GM19372 (cell line): ENCODE results near the gene SENP8.

ENCODE experiments used
- ATAC-seq: cut with Tn5 transposase; IDR thresholded peaks from one replicate; pipeline ENCODE4 v1.9.1; 2021; ENCODE audit warnings: mild to moderate bottlenecking, low read depth, moderate library complexity; ENCODE audit not compliant: unreplicated experiment

The SENP8 gene

DNA sequence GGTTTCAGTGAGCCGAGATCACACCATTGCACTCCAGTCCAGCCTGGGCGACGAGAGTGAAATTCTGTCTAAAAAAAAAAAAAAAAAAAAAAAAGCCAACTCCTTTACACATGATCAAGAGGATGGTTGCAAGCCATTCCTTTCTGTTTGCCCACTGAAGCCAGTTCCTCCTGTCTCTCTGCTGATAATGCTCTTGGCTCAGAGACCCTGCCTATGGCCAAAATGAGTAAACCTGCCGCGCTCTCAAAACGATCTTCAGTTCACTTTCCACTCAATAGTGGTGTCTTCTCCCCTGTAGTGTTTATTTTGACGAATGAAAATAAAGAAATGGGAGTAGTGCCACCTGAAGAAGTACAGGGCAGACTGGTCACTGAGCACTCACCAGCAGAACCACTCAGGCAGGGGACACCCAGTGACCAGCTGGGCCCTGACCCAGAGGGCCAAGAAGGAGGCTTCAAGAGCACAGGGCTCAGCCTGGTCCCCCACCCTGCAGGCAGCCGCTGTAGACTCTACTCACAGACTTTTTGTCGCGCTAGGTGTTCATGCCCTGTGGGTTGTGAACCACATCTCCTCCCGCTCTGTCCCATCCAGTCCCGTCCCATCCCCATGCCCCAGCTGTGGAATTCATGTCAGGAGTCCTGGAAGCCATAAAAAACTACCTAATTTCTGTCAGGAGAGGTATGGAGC is 55.8 kb downstream of the SENP8 start:
- no peak for ATAC-seq

DNA sequence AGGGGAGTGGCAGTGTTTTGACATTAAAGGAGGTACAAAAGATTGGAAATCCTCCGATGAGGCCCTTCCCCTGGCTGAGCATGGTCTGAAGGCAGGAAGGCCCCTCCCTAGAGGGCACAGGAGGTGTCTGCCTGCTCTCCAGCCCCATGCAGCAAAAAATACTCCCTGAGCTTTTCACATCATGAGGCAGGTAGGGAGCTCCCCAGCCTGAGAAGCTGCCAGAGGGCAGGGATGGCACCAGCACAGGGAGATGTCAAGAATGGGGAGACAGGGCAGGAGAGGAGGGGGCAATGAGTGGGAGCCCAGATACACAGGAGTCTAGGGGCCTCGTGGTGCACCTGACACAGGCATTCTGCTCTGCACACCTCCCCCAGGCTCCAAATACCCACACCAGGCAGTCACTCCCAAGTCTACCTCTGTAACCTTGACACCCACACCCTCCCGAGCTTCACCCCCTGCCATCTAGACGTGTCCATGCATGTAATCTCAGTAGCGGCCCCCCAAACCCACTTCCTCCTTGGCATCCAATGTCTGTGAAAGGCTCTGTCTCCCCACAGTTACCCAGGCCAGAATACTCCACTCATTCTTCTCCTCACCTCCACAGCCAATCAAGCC is 56.5 kb downstream of the SENP8 start:
- no peak for ATAC-seq

DNA sequence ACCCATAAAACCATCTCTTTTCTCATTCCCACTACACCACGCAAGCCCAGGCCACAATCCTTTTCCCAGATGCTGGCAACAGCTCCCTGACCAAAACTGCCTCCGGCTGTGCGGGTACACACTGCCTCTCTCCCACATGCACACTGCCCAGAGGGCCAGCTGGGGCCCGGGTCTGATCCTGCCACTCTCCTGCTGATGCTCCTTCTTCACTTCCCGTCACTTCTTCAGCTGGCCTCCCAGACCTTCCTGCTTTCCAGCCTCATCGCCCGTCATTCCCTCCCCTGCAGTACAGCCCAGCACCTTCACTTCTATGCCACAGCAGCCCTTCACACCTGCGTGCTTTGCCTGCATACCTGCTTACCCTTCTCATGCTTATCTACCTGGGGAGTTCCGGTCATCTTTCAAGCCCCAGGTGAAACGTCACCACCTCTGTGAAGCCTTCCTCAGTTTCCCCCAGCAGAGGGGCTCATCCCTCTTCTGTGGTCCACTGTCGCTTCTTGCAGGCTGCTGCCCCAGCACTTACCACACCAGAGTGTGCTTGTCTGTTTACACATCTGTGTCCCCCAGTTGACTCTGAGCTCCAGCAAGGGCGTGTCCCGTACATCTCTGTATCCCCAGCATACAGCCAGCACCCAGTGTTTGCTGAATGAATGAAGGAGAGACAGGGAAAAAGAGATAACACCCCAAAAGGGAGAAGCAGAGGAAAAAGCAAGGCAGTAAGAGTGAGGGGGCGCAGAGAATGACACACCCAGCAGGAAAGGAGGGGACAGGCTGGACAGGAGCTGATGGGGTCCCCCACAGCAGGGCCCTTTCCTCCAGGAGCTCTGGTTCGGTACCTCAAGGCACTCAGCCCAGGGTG is 57.2 kb downstream of the SENP8 start:
- ATAC-seq, result no peak

DNA sequence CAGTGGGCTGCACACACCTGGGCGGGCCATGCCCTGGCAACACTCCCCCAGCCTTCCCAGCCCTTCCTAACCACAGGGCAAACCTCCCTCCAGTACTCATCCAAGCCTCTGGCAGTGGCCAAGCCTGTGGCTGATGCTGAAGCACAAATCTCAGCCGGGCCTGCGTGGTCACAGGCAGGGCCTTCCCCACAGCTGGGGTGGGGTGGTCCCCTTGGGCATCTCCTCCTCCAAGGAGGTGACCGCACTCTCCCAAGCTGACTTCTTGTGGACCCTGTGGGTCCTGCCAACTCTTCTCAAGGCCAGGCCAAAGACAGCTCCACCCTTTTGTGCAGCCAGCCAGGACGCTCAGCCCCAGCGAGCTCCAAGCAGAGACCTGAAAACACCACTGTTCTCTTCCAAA is 58.0 kb downstream of the SENP8 start:
- no peak for ATAC-seq

DNA sequence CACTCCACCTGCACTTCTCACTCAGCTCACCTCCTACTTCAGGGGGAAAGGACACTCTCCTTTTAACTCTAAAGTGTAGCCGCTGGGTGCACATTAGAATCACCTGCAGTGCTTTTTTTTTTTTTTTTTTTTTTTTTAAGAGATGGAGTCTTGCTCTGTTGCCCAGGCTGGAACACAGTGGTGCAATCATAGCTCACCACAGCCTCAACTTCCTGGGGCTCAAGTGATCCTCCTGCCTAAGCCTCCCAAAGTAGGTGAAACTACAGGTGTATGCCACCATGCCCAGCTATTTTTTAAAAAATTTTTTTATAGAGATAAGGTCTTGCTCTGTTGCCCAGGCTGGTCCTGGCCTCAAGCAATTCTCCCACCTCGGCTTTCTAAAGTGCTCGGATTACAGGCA is 58.5 kb downstream of the SENP8 start:
- no peak for ATAC-seq

DNA sequence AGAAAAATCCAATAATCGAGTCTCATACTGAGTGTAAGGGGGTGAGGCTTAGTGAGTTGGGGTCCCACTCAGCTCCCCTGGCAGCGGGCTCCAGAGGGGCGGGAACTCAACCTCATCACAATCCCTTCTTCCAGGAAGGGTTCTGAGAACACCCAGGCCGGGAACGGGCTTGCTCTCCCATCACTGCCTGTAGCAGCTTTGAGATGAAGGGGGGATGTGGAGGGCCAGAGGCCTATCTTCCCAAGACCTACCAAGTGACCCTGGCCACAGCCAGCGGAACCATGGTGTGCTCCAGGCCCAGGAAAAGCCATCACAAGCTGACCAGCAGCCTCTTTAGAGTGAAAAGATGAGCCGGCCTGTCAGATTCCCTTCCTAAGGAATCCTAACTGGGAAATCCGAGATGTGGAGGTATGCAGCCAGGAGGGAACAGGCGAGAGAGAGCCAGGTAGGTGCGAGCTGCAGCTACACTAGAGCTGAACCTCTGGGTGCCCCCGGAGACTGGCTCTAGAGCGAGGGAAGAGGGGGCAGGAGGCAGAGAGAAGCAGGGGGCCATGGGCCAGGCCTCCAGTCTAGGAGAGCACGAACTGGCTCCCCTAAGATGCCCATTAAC is 60.9 kb downstream of the SENP8 start:
- ATAC-seq, result no peak

DNA sequence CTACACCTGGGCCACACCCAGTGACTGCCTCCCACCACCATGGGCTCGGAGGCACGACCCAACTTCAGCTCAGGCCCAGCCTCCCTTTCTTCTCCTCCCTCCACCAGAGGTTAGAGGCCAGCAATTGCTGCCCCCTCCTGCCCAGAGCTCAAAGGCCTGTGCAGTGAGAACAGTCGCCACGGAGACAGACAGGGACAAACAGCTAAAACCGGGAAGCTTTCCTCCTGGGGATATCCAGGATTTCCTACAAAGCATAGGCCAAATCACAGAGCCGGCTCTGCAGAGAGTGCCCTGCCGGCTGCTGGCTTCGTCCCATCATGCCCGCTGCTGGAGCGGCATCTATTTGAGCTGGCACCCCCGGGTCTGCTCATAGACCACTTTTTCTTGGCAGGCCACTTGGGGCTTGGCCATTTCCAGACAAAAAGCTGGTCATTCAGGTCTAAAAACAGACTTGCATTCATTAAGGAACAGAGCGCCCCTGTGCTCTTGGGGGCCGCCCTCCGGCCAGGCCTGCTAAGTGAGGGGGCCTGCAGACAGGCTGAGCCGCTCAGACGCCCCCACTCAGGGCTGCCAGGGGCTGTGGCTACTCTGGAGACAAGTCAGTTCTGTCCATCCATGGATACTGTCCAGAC is 61.9 kb downstream of the SENP8 start:
- no peak for ATAC-seq

DNA sequence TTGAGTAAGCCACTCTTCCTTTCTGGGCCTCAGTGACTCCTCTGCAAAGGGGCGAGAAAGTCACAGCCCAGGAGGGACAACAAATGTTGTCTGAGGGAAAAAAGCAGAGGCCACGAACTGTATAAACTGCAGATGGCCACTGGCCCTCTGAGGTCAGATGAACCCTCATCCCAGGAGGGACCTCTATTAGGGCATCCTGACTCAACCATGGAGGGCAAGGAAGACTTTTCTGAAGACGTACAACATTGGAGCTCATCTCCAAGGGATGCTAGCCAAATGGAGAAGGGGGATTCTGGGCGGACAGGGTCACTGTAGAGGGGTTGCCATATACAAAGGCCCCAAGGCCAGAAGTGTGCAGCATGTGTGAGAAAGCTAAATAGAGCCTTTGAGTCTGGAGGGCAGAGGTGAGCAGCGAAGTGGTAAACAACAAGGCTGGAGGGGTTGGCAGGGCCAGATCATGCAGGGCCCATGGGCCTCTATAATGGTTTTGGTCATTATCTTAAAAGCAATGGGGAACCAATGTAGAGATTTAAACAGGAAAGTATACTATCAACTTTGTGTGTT is 62.6 kb downstream of the SENP8 start:
- no peak for ATAC-seq

DNA sequence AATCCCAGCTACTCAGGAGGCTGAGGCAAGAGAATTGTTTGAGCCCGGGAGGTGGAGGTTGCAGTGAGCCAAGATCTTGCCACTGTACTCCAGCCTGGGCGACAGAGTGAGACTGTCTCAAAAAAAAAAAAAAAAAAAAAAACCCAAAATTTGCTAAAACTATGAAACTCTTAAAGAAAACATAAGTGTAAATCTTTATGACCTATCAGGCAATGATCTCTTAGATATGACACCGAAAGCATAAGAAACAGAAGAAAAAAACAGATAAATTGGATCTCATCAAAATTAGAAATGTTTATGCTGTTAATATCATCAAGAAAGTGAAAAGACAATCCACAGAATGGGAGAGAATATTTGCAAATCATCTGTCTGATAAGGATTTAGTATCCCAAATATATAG is 64.0 kb downstream of the SENP8 start:
- ATAC-seq, result no peak

DNA sequence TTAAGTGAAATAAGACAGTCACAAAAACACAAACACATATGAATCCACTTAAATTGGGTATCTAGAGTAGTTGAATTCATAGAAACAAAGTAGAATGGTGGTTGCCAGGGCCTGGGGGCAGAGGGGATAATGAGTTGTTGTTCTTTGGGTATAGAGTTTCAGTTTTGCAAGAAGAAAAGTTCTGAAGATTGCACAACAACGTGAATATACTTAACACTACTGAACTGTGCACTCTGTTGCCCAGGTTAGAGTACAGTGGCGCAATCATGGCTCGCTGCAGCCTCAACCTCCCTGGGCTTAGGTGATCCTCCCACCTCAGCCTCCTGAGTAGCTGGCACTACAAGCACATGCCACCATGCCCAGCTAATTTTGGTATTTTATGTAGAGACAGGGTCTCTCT is 64.5 kb downstream of the SENP8 start:
- no peak for ATAC-seq

DNA sequence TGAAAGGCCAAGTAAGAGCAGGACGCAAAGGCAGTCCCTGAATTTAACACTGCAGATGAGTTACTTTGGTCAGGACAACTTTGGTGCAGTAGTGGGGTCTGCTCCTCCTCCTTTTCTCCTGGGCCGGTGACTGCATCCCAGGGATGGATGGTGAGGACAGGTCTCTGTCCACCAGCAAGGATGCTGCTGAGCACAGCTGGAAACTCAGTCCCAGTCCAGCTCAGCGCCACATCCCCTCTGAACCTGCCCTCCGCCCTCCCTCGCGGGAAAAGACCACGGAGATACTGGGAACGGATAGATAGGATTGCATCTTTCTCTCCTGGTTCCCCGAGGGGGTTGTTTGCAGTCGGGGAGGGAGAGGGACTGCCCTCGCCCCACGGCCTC is 65.6 kb downstream of the SENP8 start:
- ATAC-seq, result no peak

DNA sequence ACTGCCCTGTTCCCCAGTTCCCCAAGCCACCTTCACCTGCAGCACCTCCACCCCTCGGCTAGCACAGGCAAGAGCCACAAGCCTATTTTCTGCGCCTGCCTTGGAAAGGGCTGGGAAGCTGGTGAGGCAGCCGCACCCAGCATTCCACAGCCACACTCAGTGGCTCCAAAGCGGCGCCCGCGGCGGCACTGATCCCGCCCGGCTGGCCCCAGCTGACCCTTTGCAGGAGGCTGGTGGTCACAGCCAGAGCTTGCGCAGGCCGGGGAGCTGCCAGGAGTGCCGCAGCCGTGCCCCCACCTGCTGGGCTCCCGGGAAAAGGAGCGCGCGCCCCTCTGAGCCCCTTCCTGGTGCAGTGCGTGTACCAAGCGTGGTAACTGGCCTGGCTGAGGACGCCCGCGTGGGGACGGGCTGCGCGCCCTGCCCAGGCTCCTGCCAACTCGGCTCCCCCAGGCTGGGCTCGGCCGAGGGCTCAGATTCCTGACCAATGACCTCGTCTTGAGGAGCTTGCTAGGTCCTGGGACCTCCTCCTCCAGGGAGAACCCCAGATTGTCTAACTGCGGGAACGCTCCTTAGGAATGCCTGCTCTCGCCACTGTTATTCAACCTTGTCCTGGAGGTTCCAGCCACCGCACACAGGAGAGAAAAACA is 66.1 kb downstream of the SENP8 start:
- no peak for ATAC-seq

DNA sequence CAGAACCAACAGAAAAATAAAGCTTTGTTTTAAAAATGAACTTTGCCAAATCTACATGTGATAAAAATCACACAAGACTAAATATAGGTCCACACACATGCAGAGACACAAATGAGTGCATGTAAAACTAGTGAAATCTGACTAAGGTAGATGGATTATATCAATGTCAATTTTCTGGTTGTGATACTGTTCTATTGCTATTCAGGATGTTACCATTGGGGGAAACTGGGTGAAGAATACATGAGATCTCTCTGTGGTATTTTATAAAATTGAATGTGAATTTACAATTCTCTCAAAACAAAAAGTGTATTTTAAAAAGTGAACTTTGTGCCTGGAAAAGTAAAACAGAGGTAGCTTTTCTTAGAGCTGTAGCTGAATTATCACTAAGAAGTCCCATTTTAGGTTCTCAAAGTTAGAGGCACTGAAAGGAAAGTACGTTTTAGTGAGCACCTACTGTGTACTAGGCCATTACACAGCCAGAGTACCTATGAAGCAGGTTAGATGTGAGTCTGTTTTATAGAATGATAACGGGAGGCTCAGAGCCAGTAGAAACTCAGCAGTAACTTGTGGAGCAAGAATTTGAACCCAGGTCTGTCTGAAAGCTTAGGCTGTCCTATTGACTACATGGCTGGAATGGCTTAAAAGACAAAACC is 71.2 kb downstream of the SENP8 start:
- ATAC-seq, result no peak

DNA sequence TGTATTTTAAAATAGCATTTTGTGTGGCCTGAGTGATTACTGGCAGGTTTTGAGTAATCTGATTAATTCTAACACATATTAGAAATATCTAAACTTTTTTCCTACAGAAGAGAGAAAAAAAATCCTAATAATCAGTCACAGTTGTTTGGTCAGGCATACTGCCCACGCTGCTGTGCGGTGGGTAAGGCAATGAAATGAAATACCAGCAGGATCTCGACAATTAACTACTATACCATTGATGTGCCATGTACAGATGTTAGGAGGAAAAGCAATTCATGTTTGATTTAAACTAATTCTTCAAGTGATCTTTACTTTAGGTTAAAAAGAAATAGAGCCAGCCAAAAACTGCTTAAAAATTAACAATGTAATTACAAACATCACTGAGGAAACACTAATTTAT is 74.2 kb downstream of the SENP8 start:
- ATAC-seq, result no peak
